ENCODE results near the gene PDE1A. TPM values are rescaled to one million over a fixed set of nuclear protein-coding genes. Genes with fewer than 3 reads are reported as not detected.

The PDE1A gene
- polyA plus RNA-seq, 3 donors from 2014 or later: 2.6 TPM; not detected in 2

DNA sequence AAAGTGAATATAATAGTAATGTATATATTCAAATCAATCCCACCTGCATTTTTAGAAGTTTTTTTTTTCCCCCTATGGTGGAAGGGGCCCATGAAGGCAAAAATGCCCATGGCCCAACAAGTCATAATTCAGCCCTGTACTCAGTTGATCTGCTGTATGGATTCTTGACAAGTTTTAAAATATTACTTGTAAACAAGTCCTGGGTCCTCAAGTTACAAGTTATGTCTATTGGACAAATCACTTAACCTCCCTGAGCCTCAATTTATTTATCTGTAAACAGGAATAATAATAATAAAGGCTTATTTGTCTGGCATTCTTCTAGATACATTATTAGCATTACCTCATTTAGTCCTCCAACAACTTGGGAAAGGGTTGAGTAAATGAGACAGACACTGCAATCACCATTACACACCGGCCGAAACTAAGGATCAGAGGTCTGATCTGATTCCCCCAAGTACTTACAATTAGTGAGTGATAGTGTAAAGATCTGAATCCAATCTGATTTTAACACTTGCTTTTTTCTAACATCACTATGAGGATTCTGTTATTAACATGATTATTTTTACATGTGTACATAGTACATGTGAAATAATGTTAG lies 66.1 kb downstream of the PDE1A start:
- Mint-ChIP-seq H3K27me3 (ENCODE audit: low read depth in 3 of 3) (peaks cover 0 to 3% (median 0%) of the 10 kb centered on the region in 3 donors), H3K27ac (no peak overlapping the region), H3K9me3 (peaks cover 0 to 12% (median 5%) of the 10 kb centered on the region in 6 donors), H3K36me3 (no peaks in the 10 kb centered on the region), H3K4me3 (no peak overlapping the region), H3K4me1 (no peaks in the 10 kb centered on the region)
- DNase-seq: no peak

DNA sequence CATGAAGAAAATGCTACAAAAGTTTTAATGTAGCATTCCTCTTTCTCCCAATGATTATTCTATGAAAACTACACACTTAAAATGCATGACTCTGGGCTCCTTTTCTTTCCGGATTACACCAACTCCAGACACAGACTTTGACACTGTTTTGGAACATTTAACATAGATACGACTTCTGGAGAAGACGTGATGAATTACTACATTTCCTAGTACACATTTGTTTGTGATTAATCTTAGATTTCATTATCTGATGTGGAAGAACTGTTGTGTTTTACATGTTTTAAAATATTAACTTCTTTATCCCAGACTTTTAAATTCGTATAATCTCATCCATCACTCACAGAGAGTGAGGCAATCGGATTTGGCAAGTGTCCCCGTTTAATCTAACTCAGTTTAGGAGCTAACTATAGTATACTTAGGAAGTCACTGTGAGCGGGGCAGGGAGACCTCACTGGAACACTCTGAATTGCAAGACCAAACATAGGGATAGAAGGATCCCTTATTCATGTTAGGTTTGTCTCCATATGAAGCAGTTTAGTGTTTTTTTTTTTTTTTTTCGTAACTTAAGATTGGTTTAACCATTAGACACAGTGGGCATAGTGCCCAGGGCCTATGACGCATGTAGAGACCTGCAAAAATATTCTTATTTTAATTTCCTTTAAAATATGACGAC lies 66.7 kb downstream of the PDE1A start:
- Mint-ChIP-seq H3K4me3 (no peak overlapping the region), H3K27ac (no peak overlapping the region), H3K27me3 (ENCODE audit: low read depth in 3 of 3) (peaks cover 0 to 3% (median 0%) of the 10 kb centered on the region in 3 donors), H3K9me3 (peaks cover 0 to 12% (median 5%) of the 10 kb centered on the region in 6 donors), H3K36me3 (no peaks in the 10 kb centered on the region), H3K4me1 (no peaks in the 10 kb centered on the region)
- no peak for DNase-seq

DNA sequence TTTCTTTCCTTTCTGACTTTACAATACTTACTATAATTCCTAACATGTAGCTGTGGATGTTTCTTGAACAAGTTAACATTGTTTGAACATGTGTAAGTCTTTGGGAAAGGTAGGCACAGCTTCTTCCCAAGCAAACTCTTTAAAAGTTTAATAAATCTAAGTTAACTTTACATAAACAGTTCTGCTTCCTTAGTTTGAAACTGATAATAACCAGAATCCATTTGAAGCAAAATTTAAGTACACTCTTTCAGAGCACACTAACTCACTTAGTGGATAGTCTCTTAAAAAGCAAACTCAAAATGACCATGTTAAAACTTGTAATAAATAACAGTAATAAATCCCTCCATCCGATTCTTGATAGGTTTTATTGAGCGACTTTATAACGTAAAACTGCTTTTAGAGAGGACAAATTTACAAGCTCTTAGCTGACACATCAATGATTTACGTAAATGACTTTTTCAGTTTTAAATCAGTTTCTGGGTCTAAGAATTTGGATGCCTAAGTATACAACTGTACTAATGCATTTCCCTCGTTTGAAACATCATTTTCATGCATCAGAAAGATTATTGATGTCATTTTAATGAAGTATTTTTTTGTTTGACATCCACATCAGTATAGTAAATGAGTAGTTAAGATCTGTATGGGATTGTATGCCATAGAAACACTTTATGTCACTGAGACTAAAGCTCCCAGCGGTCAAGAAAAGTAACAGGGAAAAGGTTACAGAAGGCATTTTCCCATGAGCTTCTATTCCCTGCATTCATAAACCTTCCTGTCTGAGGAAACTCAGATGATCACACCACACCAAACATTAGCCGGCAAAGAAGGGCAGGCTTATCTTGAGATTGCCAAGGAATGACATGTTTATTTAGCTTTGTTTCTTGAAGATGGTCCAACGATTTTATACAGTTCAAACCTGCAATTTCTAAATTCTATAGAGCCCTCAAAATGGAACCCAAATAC lies 67.5 kb downstream of the PDE1A start:
- Mint-ChIP-seq H3K27ac (no peak overlapping the region), H3K27me3 (ENCODE audit: low read depth in 3 of 3) (peaks cover 0 to 3% (median 0%) of the 10 kb centered on the region in 3 donors), H3K9me3 (peaks cover 0 to 11% (median 6%) of the 10 kb centered on the region in 6 donors), H3K4me1 (no peaks in the 10 kb centered on the region), H3K36me3 (no peaks in the 10 kb centered on the region), H3K4me3 (no peak overlapping the region)
- no peak for DNase-seq

DNA sequence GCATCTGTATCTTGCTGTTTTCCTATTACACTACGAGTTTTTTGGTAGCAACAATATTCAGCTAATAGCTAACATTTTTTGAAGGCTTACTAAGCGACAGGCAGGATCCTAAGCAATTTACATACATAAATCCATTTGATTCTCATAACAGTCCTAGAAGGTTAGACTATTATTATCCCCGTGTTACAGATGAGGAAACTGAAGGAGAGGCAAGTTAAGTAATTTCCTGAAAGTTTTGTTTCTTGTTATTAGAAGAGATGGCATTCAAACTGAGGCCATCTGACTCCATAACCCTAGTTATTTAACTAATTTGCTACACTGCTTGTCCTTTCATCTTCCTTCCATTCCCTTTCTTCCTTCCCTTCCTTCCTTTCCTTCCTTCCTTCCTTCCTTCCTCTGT lies 68.2 kb downstream of the PDE1A start:
- H3K4me3 Mint-ChIP-seq: no peak overlapping the region

DNA sequence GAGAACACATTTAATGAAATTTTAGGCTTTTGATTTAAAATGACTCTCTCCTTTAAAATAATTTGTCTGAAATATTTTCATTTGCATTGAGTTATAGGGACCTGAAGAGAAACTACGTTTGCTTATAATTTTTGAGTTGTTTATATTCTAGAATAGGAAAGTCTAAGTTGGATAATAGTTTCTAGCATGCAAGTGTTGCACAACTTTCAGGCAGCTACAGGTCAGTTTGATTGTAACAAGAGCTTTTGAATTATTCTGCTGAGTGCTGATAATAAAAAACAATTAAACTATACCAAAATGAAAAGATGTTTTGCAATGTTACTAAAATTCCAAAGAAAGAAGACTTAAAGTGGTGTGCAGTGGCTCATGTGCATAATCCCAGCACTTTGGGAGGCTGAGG lies 71.0 kb downstream of the PDE1A start:
- Mint-ChIP-seq H3K27ac (no peak overlapping the region), H3K27me3 (ENCODE audit: low read depth in 3 of 3) (peaks cover 0 to 2% (median 0%) of the 10 kb centered on the region in 3 donors), H3K4me1 (no peaks in the 10 kb centered on the region), H3K4me3 (no peak overlapping the region), H3K9me3 (peaks cover 0 to 12% (median 6%) of the 10 kb centered on the region in 6 donors), H3K36me3 (no peaks in the 10 kb centered on the region)
- DNase-seq: no peak

More for the DNA sequence above, 68.2 kb downstream of the PDE1A start:
- peaks cover 0 to 2% (median 0%) of the 10 kb centered on the region in 3 donors for H3K27me3 Mint-ChIP-seq (ENCODE audit: low read depth in 3 of 3)
- no peaks in the 10 kb centered on the region for H3K4me1 Mint-ChIP-seq
- no peak overlapping the region for H3K27ac Mint-ChIP-seq
- H3K36me3 Mint-ChIP-seq: no peaks in the 10 kb centered on the region
- H3K9me3 Mint-ChIP-seq: peaks cover 0 to 11% (median 9%) of the 10 kb centered on the region in 6 donors
- DNase-seq: no peak

DNA sequence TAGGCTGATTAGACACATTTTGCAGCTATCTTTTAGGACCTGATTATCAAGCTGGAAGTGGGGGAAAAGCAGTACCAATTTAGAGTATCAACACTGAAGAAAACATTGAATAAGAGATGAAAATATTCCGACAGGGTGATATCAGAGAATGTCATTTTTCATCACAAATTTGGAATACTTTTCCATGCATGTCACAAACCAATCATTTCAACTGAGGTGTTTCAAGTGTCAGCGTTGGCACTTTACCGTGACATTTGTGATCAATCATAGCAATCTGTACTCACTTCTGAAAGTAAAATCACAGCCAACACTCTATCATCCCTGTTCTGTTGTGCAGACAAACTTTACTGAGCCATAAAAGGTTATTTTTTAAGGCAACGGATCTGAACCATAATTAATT lies 75.4 kb downstream of the PDE1A start:
- Mint-ChIP-seq H3K27ac (no peak overlapping the region), H3K9me3 (peaks cover 0 to 7% (median under 1%) of the 10 kb centered on the region in 6 donors), H3K27me3 (ENCODE audit: low read depth in 3 of 3) (peaks cover 0 to 1% (median 0%) of the 10 kb centered on the region in 3 donors), H3K36me3 (no peaks in the 10 kb centered on the region), H3K4me3 (no peak overlapping the region), H3K4me1 (no peaks in the 10 kb centered on the region)
- no peak for DNase-seq

DNA sequence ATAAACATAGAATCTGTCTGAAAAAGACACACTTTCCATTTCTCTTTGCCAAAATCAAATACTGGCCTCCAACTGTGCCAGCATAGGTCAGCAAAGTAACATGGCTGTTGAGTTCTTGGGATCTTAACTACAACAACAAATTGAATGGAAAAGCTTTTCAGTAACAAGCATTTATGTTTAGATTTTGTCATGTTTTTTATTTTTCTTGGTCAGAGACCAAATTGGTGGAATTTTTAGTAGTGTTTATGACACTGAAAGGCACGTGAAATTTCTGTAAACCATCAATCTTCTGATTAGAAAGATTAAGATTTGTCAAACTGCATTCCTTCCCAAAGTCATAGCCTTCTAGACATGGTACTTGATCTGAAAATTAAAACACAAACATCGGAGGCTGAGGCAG lies 77.6 kb downstream of the PDE1A start:
- peaks cover 0 to 2% (median 1%) of the 10 kb centered on the region in 3 donors for H3K27me3 Mint-ChIP-seq (ENCODE audit: low read depth in 3 of 3)
- H3K4me1 Mint-ChIP-seq: no peaks in the 10 kb centered on the region
- peaks cover 0 to 5% (median under 1%) of the 10 kb centered on the region in 6 donors for H3K9me3 Mint-ChIP-seq
- no peak overlapping the region for H3K27ac Mint-ChIP-seq
- H3K4me3 Mint-ChIP-seq: no peak overlapping the region
- DNase-seq: no peak
- H3K36me3 Mint-ChIP-seq: no peaks in the 10 kb centered on the region

DNA sequence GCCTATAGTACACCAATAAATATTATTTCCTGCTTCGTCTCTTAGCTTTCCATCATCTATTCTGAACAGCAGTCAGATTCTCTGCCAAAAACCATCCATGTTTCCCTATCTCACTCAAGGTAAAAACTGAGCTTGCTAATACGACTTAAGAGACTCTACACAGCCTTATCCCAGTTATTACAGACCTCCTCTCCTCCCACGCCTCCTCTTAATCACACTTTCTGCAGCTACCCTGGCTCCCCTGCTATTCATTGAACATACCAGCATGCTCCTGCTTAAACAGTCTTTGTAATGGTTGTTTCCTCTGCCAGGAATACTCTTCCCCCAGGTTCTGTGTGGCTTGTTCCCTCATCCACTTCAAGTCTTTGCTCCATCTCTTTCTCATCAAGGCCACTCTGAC lies 81.5 kb downstream of the PDE1A start:
- no peaks in the 10 kb centered on the region for H3K4me1 Mint-ChIP-seq

DNA sequence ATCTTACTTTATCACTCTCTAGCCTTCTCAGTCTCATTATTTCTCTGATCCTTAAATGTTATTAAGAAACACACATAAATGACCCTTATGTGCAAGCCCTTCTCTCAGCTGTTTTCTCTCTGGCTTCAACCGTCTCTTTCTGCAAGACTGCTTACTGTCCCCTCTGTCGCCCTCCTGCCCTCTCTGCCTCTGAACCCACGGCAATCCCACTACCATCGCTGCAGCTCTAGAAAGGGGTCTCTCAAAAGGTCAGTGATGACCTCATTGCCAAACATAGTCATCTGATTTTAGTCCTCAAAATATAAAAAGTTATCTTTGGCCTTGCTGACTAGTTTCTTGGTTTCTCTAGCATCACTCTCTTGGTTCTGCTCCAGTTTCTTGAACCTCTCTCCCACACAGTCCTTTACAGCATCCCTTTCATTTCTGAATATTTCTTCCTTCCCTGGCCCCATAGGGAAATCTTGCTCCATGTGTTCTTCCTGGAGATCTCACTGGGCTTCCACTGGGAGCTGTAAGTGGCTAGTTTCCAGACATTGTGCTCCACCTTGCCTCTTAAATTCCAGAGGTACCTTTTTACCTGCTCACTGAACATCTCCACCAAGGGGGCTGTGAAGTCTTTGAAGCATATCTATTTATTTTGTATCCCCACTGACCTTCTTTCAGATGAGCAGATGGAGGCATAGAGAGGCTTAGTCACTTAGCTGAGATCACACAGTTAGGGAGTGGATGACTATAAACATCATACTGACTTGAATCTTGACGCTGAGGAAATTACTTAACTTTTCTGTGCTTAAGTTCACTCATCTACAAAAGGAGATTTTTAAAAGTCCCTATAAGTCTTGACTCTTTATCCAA lies 96.2 kb downstream of the PDE1A start:
- Mint-ChIP-seq H3K27ac (no peak overlapping the region), H3K4me3 (no peak overlapping the region), H3K36me3 (peaks cover 0 to 8% (median 3%) of the 10 kb centered on the region in 3 donors), H3K4me1 (no peaks in the 10 kb centered on the region), H3K9me3 (peaks cover 14 to 45% (median 25%) of the 10 kb centered on the region in 6 donors), H3K27me3 (ENCODE audit: low read depth in 3 of 3) (peaks cover 2 to 4% (median 3%) of the 10 kb centered on the region in 3 donors)
- no peak for DNase-seq

More for the DNA sequence above, 81.5 kb downstream of the PDE1A start:
- peaks cover 0 to 2% (median 1%) of the 10 kb centered on the region in 3 donors for H3K27me3 Mint-ChIP-seq (ENCODE audit: low read depth in 3 of 3)
- DNase-seq: no peak
- no peak overlapping the region for H3K4me3 Mint-ChIP-seq
- H3K27ac Mint-ChIP-seq: no peak overlapping the region
- peaks cover 0 to 13% (median 0%) of the 10 kb centered on the region in 6 donors for H3K9me3 Mint-ChIP-seq
- H3K36me3 Mint-ChIP-seq: no peaks in the 10 kb centered on the region

DNA sequence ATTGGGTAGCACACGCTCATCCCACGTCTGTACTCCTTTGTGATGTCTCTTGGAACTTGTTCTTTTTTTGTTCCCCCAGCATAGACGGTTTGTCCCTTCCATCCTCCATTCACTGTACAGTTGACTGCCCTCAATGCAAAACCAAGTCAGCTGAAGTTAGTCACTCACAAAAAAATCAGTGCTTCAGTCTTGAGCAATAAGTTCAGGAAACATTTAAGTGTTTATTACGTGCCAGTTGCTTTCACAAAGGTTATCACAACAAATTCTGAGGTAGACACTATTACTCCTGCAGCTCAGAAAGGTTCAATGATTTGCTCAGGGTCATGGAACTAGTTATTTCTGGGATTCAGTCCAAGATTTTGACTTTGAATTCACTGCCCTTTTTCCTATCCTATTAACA lies 102.2 kb downstream of the PDE1A start:
- Mint-ChIP-seq H3K27ac (no peak overlapping the region), H3K9me3 (peaks cover 0 to 19% (median 9%) of the 10 kb centered on the region in 6 donors), H3K4me1 (no peaks in the 10 kb centered on the region), H3K27me3 (ENCODE audit: low read depth in 3 of 3) (peaks cover 0 to 2% (median 0%) of the 10 kb centered on the region in 3 donors), H3K4me3 (no peak overlapping the region), H3K36me3 (no peaks in the 10 kb centered on the region)
- DNase-seq: no peak

DNA sequence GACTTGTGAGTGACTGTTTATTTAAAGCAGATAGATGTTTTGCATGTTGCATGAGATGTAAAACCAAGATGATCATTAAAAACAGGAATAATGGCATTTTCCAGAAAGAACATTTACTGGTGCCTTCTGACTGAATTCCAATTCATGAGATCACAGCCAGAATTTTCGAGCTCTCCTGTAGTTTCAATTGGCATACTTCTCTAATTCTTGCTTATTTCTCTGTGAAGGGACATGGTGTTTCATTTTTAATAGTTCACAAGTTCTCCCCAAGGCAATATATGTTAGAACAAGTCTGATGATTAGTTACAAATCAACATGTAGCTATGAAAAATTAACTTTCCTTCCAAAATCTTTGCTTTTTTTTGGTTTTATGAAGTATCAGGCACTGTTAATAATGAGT lies 105.7 kb downstream of the PDE1A start:
- H3K4me3 Mint-ChIP-seq: no peak overlapping the region
- no peak overlapping the region for H3K27ac Mint-ChIP-seq
- H3K9me3 Mint-ChIP-seq: peaks cover 0 to 19% (median 9%) of the 10 kb centered on the region in 6 donors

DNA sequence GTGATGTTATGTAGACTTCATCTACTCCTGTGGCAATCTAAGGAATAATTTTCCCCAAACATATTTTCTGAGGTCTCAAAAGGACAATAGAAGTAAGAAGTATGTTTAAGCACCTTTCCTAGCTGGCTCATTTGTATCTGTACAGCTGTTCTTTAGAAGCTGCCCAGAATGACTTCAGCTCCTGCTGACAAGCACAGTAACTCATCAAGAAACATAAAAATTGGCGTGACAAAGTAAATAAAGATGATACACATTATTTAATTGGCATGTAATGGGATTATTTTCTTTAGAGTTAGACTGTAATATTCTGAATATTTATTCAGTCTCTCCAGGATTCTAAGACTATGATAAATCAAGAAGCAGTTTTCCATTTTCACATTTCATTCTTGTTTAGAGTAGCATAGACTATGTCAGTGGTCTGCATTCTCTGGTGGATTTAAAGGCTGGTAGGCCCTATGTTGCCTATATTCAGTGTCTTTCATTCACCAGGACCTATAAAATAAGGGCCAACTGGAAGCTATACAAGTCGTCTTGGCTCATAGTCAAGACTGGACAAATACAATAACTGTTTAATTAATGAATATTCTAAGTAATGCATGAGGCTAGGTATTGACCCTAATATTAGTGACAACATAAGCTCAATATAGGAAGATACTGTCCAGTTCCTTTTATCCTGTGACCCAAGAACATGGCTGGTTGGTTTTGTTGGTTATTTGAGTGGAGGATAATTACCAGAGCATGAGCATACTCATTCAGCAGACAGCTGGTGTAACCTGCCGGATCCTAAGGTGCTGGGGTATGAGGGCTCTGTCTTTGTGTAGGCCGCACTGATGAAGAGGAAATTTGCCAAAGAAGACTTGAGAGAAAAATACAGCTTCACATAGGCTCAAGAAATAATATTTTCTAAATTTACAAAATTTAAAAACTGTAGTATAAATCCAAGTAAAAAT lies 107.0 kb downstream of the PDE1A start:
- H3K36me3 Mint-ChIP-seq: no peaks in the 10 kb centered on the region
- H3K4me3 Mint-ChIP-seq: no peak overlapping the region
- peaks cover 0 to 14% (median 8%) of the 10 kb centered on the region in 6 donors for H3K9me3 Mint-ChIP-seq
- H3K27me3 Mint-ChIP-seq (ENCODE audit: low read depth in 3 of 3): peaks cover 0 to 2% (median 0%) of the 10 kb centered on the region in 3 donors
- no peaks in the 10 kb centered on the region for H3K4me1 Mint-ChIP-seq
- DNase-seq: no peak
- no peak overlapping the region for H3K27ac Mint-ChIP-seq

More for the DNA sequence above, 105.7 kb downstream of the PDE1A start:
- Mint-ChIP-seq H3K4me1 (no peaks in the 10 kb centered on the region), H3K36me3 (no peaks in the 10 kb centered on the region), H3K27me3 (ENCODE audit: low read depth in 3 of 3) (peaks cover 0 to 2% (median 0%) of the 10 kb centered on the region in 3 donors)
- no peak for DNase-seq
